Measurements from ENCODE around the gene THSD7B. TPM values are rescaled to one million over a fixed set of nuclear protein-coding genes. Genes with fewer than 3 reads are reported as not detected.

THSD7B gene
- total RNA-seq, 4 donors from 2014 or later = 0.80 to 0.83 TPM; not detected in 2

DNA sequence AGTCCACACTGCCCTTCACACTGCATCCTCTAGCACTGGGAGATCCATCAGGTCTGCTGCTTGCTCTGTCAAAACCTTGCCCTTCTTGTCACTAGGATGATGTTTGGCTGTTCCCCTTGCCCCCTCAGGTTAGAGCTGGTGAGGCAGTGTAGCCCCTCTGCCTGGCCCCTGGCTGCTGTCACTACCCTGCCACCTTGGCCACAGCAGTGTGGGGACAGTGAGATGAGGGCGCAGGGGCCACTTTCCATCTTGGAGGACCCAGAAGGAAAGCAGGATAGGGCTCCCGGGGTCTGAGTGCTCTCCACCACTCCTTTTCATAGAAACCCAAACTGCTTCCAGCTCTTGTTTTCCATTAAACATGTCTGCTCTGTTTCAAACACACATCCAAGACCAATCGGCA, 19.9 kb downstream of the THSD7B start:
- H3K36me3 ChIP-seq = no peaks in the 10 kb centered on the region
- no peaks in the 10 kb centered on the region for H3K4me1 ChIP-seq
- H3K9me3 ChIP-seq = no peaks in the 10 kb centered on the region
- no peaks in the 10 kb centered on the region for H3K27me3 ChIP-seq
- no peak overlapping the region for H3K4me3 ChIP-seq
- no peak for TF ChIP-seq POLR2A (IDR thresholded peaks at IDR 0.05)
- TF ChIP-seq, protein P1, sequence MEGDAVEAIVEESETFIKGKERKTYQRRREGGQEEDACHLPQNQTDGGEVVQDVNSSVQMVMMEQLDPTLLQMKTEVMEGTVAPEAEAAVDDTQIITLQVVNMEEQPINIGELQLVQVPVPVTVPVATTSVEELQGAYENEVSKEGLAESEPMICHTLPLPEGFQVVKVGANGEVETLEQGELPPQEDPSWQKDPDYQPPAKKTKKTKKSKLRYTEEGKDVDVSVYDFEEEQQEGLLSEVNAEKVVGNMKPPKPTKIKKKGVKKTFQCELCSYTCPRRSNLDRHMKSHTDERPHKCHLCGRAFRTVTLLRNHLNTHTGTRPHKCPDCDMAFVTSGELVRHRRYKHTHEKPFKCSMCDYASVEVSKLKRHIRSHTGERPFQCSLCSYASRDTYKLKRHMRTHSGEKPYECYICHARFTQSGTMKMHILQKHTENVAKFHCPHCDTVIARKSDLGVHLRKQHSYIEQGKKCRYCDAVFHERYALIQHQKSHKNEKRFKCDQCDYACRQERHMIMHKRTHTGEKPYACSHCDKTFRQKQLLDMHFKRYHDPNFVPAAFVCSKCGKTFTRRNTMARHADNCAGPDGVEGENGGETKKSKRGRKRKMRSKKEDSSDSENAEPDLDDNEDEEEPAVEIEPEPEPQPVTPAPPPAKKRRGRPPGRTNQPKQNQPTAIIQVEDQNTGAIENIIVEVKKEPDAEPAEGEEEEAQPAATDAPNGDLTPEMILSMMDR (IDR thresholded peaks at IDR 0.05) = no peak
- no peak for DNase-seq
- no peak overlapping the region for H3K27ac ChIP-seq

DNA sequence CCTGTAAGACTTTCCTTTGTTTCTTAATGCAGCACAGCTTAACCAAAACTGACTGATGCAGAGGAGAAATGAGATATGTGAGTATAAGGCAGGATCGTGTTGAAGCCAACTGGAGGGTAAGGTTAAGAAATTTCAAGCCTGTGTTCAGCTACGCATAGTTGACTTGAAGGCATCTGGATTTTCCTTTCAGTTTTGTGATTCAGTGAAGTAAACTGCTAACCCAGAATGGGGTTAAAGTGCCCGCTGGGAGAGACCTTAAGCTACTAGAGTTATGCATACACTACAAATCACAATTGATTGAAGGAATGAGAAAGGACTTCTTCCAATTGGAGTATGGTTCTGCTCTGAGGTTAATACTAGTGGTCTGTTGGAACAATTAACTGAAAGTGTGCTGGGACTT, 22.6 kb downstream of the THSD7B start:
- Histone ChIP-seq H3K4me3 (no peak overlapping the region), H3K36me3 (no peaks in the 10 kb centered on the region), H3K27ac (no peak overlapping the region), H3K9me3 (no peaks in the 10 kb centered on the region), H3K4me1 (no peaks in the 10 kb centered on the region), H3K27me3 (no peaks in the 10 kb centered on the region)
- DNase-seq = no peak
- TF ChIP-seq, protein P1 (IDR thresholded peaks at IDR 0.05) = no peak
- TF ChIP-seq POLR2A (IDR thresholded peaks at IDR 0.05) = no peak

DNA sequence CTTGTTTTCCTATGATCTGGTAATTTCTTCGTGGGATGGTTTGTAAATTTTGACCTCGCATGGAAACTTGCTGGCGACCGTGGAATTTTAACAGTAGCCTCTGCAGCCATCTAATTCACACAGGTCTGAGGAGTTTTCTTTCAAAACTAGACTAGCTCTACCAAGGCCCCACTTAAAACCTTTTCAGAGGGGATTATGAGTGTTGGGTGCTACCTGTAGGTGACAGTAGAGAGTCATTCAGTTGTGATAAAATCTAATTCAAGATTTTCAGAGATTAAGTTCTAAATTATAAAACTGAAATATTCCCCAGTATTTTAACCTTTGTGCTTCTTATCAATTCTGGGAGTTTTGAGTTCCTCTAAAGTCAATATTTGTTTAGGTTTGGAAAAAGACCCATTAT, 31.0 kb downstream of the THSD7B start:
- no peaks in the 10 kb centered on the region for H3K4me1 ChIP-seq
- TF ChIP-seq, protein P1 (IDR thresholded peaks at IDR 0.05) = no peak
- no peak for TF ChIP-seq POLR2A (IDR thresholded peaks at IDR 0.05)
- DNase-seq = no peak

DNA sequence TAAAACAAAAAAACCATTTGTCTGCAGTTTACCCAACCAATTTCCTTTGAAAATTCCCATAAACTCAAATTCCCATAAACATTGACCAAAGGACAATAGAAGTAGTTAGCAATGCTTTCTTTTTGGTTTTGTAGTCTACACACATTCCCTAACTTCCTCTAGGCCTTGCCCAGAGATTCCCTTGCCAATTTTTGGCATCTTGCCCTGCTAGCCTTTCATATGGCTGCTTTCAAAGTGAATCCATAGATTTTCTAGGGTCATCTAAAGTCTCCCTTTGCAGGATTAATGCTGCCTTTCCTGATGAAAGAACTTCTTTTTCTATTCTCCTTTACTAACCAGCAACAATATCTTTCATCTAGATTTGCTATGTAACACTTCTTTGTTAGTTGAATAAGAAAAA, 33.4 kb downstream of the THSD7B start:
- Histone ChIP-seq H3K4me3 (no peak overlapping the region), H3K27ac (no peak overlapping the region), H3K36me3 (peaks cover 0 to 3% (median 0%) of the 10 kb centered on the region in 3 donors), H3K4me1 (no peaks in the 10 kb centered on the region), H3K27me3 (no peaks in the 10 kb centered on the region), H3K9me3 (no peaks in the 10 kb centered on the region)
- no peak for DNase-seq
- TF ChIP-seq POLR2A (IDR thresholded peaks at IDR 0.05) = no peak
- TF ChIP-seq, protein P1 (IDR thresholded peaks at IDR 0.05) = no peak

More for the DNA sequence above, 31.0 kb downstream of the THSD7B start:
- no peak overlapping the region for H3K4me3 ChIP-seq
- peaks cover 0 to 3% (median 0%) of the 10 kb centered on the region in 3 donors for H3K36me3 ChIP-seq
- H3K9me3 ChIP-seq = no peaks in the 10 kb centered on the region
- H3K27ac ChIP-seq = no peak overlapping the region
- H3K27me3 ChIP-seq = no peaks in the 10 kb centered on the region

DNA sequence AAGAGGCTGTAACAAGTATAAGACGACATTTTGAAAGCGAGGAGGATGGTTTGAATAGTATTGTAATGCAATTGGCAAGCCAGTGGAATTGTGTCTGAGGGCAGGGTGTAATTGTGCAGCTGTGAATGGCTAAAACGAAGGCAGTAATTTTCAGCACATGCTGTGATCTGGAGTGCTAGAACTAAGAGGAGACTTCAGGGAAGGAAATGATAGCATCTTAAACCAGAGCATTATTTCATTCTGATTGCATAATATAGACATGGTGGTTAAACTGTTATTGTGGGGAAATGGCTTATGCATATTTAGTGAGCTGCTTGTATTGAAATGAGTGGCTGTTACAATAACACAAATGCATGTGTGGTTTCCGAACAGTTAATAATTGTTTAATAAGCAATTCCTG, 36.3 kb downstream of the THSD7B start:
- H3K4me3 ChIP-seq = no peak overlapping the region
- H3K27ac ChIP-seq = no peak overlapping the region
- no peaks in the 10 kb centered on the region for H3K9me3 ChIP-seq
- no peaks in the 10 kb centered on the region for H3K4me1 ChIP-seq
- DNase-seq = no peak
- no peak for TF ChIP-seq POLR2A (IDR thresholded peaks at IDR 0.05)
- TF ChIP-seq, protein P1 (IDR thresholded peaks at IDR 0.05) = no peak
- H3K36me3 ChIP-seq = peaks cover 0 to 3% (median 0%) of the 10 kb centered on the region in 3 donors
- H3K27me3 ChIP-seq = no peaks in the 10 kb centered on the region

DNA sequence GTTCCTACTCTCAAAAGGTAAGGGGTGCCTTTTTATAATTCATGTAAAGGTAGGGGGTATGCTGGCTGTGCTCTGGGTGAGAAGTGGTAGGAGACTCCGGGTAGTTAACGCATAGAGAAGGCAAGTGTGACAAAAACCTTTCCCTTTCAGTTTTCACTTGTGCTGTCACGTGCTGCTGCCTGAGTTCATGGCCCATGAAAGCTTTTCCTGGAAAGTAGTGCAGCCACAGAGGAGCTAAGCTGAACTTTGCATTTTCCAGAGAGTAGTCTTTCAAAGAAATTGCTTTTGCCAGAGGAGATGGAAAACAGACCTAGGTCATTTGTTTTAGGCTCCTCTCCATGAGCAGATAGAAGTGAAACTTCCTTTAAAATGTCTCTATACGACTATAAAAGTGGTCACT, 44.7 kb downstream of the THSD7B start:
- TF ChIP-seq POLR2A (IDR thresholded peaks at IDR 0.05) = no peak
- TF ChIP-seq, protein P1 (IDR thresholded peaks at IDR 0.05) = no peak
- H3K27ac ChIP-seq = no peak overlapping the region
- H3K36me3 ChIP-seq = no peaks in the 10 kb centered on the region
- H3K27me3 ChIP-seq = no peaks in the 10 kb centered on the region
- no peaks in the 10 kb centered on the region for H3K4me1 ChIP-seq
- DNase-seq = no peak
- no peak overlapping the region for H3K4me3 ChIP-seq
- no peaks in the 10 kb centered on the region for H3K9me3 ChIP-seq

Measured in Peyer's patch (tissue), 4 donors.